GM18861 (cell line): ENCODE measurements around the gene ATP9B.
"Not testable (repeated sequence)": the region's sequence is repeated elsewhere in the genome, so short reads cannot be mapped to it uniquely, and the experiment has no call there.

Experiments
- ATAC-seq: cut with Tn5 transposase; IDR thresholded peaks from one replicate; pipeline ENCODE4 v1.9.1; 2021; ENCODE audit not compliant: unreplicated experiment

ATP9B gene

GRCh38 chr18:79353267-79353666 lies 284.1 kb downstream of the ATP9B start:
- no peak for ATAC-seq

- ATAC-seq: no peak
Measured at GRCh38 chr18:79354350-79354749, 285.2 kb downstream of the ATP9B start.

- peak; percentile 19 for ATAC-seq
Measured at GRCh38 chr18:79355433-79356335, 286.5 kb downstream of the ATP9B start.

GRCh38 chr18:79356435-79356834 lies 287.2 kb downstream of the ATP9B start:
- peak; percentile 90 for ATAC-seq

- no peak for ATAC-seq
Measured at GRCh38 chr18:79360933-79361332, 291.7 kb downstream of the ATP9B start.

GRCh38 chr18:79361766-79362522 lies 292.8 kb downstream of the ATP9B start:
- no peak for ATAC-seq

- no peak for ATAC-seq
Measured at GRCh38 chr18:79365701-79366100, 296.5 kb downstream of the ATP9B start.

GRCh38 chr18:79366177-79367094 lies 297.2 kb downstream of the ATP9B start:
- ATAC-seq: no peak

GRCh38 chr18:79367480-79367879 lies 298.3 kb downstream of the ATP9B start:
- ATAC-seq: no peak

GRCh38 chr18:79367989-79368388 lies 298.8 kb downstream of the ATP9B start:
- no peak for ATAC-seq

GRCh38 chr18:79368681-79369080 lies 299.5 kb downstream of the ATP9B start:
- no peak for ATAC-seq

- no peak for ATAC-seq
Measured at GRCh38 chr18:79371561-79372121, 302.4 kb downstream of the ATP9B start.

- no peak for ATAC-seq
Measured at GRCh38 chr18:79372461-79372860, 303.3 kb downstream of the ATP9B start.

- no peak for ATAC-seq
Measured at GRCh38 chr18:79372991-79373390, 303.8 kb downstream of the ATP9B start.

GRCh38 chr18:79373736-79374135 lies 304.5 kb downstream of the ATP9B start:
- ATAC-seq: no peak

- peak; percentile 79 for ATAC-seq
Measured at GRCh38 chr18:79374408-79375171, 305.4 kb downstream of the ATP9B start.

- ATAC-seq: no peak
Measured at GRCh38 chr18:79375441-79376154, 306.4 kb downstream of the ATP9B start.

GRCh38 chr18:79376661-79377060 lies 307.5 kb downstream of the ATP9B start:
- not testable (repeated sequence) for ATAC-seq

GRCh38 chr18:79377187-79377891 lies 308.1 kb downstream of the ATP9B start:
- no peak for ATAC-seq
